ENCODE measurements around the gene GRIN2A. TPM values are rescaled to one million over a fixed set of nuclear protein-coding genes. Genes with fewer than 3 reads are reported as not detected.

GRIN2A gene
- total and polyA plus RNA-seq, 2 donors (not counting 1 experiment from before 2014, with no cell fraction given), result 0.44 TPM; not detected in 1

DNA sequence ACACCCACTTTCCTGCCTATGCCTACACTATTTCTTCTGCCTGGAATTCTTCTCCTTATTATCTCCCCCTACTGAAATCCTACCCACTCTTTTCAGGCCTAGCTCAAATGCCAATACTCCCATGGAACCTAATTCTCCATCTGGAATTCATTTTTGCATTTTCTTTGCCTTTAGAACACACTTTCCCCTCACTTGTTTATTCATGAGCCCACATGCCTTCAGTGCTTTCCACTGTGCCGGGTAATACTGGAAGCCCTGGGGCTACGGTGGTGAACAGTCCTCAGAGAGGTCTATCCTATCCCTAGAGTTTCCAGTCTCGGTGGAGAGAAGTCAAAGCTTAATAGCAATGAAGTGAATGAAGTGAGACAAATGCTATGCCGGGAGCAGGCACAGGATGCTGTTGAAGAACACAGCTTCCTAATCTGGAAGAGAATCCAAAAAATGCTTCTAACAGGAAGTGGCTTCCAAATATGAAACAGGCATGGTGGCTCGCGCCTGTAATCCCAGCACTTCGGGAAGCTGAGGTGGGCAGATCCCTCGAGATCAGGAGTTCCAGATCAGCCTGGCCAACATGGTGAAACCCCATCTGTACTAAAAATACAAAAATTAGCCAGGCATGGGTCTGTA, 322.4 kb downstream of the GRIN2A start:
- no peak for TF ChIP-seq EZH2 (IDR thresholded peaks at IDR 0.05; ENCODE audit: borderline replicate concordance, insufficient read depth, low read depth, low read length, poor library complexity, severe bottlenecking)
- TF ChIP-seq, protein P1, sequence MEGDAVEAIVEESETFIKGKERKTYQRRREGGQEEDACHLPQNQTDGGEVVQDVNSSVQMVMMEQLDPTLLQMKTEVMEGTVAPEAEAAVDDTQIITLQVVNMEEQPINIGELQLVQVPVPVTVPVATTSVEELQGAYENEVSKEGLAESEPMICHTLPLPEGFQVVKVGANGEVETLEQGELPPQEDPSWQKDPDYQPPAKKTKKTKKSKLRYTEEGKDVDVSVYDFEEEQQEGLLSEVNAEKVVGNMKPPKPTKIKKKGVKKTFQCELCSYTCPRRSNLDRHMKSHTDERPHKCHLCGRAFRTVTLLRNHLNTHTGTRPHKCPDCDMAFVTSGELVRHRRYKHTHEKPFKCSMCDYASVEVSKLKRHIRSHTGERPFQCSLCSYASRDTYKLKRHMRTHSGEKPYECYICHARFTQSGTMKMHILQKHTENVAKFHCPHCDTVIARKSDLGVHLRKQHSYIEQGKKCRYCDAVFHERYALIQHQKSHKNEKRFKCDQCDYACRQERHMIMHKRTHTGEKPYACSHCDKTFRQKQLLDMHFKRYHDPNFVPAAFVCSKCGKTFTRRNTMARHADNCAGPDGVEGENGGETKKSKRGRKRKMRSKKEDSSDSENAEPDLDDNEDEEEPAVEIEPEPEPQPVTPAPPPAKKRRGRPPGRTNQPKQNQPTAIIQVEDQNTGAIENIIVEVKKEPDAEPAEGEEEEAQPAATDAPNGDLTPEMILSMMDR (IDR thresholded peaks at IDR 0.05), result no peak
- Histone ChIP-seq H3K9me3 (ENCODE audit: control extremely low read depth in 1 of 3, control insufficient read depth in 2 of 3, insufficient read depth in 1 of 3, low read length in 2 of 3) (no peaks in the 10 kb centered on the region), H3K4me2 (replicated peaks; ENCODE audit: low read depth, low read length, poor library complexity, severe bottlenecking) (no peak overlapping the region), H3K4me1 (ENCODE audit: control insufficient read depth in 2 of 2, insufficient read depth in 2 of 2, low read length in 2 of 2) (no peaks in the 10 kb centered on the region), H3K9ac (ENCODE audit: low read length) (no peak overlapping the region), H3K36me3 (replicated peaks in 1 of 2; ENCODE audit: control extremely low read depth in 1 of 2, control insufficient read depth in 1 of 2, extremely low read depth in 1 of 2, insufficient read depth in 2 of 2, low read length in 1 of 2) (no peaks in the 10 kb centered on the region), H3K4me3 (ENCODE audit: control extremely low read depth in 1 of 5, extremely low read depth in 1 of 5, insufficient read depth in 1 of 5, low read depth in 2 of 5, low read length in 4 of 5) (no peak overlapping the region), H4K20me1 (ENCODE audit: control insufficient read depth, insufficient read depth, low read length, poor library complexity, severe bottlenecking) (no peaks in the 10 kb centered on the region), H2AFZ (ENCODE audit: insufficient read depth, low read depth, low read length, poor library complexity, severe bottlenecking) (no peak overlapping the region), H3K79me2 (ENCODE audit: control insufficient read depth, insufficient read depth, low read length) (no peaks in the 10 kb centered on the region), H3K27ac (ENCODE audit: low read length in 2 of 2) (no peak overlapping the region), H3K27me3 (replicated peaks in 1 of 4; ENCODE audit: control extremely low read depth in 1 of 4, control insufficient read depth in 3 of 4, insufficient read depth in 4 of 4, low read length in 3 of 4) (no peaks in the 10 kb centered on the region)
- peaks cover 3% of the 10 kb centered on the region for H3K27me3 Mint-ChIP-seq
- intact Hi-C loops (cut with micrococcal nuclease), result no loop called here
- ChIA-PET CTCF (no interaction called here), POLR2A (no interaction called here)
- no peaks in the 10 kb centered on the region for H3K4me1 Mint-ChIP-seq
- ATAC-seq (ENCODE audit: low read depth), result no peak
- no peak overlapping the region for H3K27ac Mint-ChIP-seq
- no peak overlapping the region for H3K4me3 Mint-ChIP-seq
- 84% methylated on average over 8 of the region's 8 CpGs for WGBS (ENCODE audit: insufficient coverage)
- no peaks in the 10 kb centered on the region for H3K9me3 Mint-ChIP-seq (ENCODE audit: insufficient read depth)
- DNase-seq, result no peak

- Histone ChIP-seq H3K79me2 (ENCODE audit: control insufficient read depth, insufficient read depth, low read length) (no peaks in the 10 kb centered on the region), H3K4me2 (replicated peaks; ENCODE audit: low read depth, low read length, poor library complexity, severe bottlenecking) (no peak overlapping the region), H3K4me3 (ENCODE audit: control extremely low read depth in 1 of 5, extremely low read depth in 1 of 5, insufficient read depth in 1 of 5, low read depth in 2 of 5, low read length in 4 of 5) (no peak overlapping the region), H3K36me3 (replicated peaks in 1 of 2; ENCODE audit: control extremely low read depth in 1 of 2, control insufficient read depth in 1 of 2, extremely low read depth in 1 of 2, insufficient read depth in 2 of 2, low read length in 1 of 2) (no peaks in the 10 kb centered on the region), H4K20me1 (ENCODE audit: control insufficient read depth, insufficient read depth, low read length, poor library complexity, severe bottlenecking) (no peaks in the 10 kb centered on the region), H2AFZ (ENCODE audit: insufficient read depth, low read depth, low read length, poor library complexity, severe bottlenecking) (no peak overlapping the region), H3K4me1 (ENCODE audit: control insufficient read depth in 2 of 2, insufficient read depth in 2 of 2, low read length in 2 of 2) (no peaks in the 10 kb centered on the region), H3K9me3 (ENCODE audit: control extremely low read depth in 1 of 3, control insufficient read depth in 2 of 3, insufficient read depth in 1 of 3, low read length in 2 of 3) (peaks cover 0 to 1% (median 0%) of the 10 kb centered on the region in 3 donors), H3K27me3 (replicated peaks in 1 of 4; ENCODE audit: control extremely low read depth in 1 of 4, control insufficient read depth in 3 of 4, insufficient read depth in 4 of 4, low read length in 3 of 4) (no peaks in the 10 kb centered on the region), H3K27ac (ENCODE audit: low read length in 2 of 2) (no peak overlapping the region), H3K9ac (ENCODE audit: low read length) (no peak overlapping the region)
- DNase-seq (no peak), ATAC-seq (ENCODE audit: low read depth) (no peak)
- ChIA-PET CTCF (no interaction called here), POLR2A (no interaction called here)
- Mint-ChIP-seq H3K4me1 (no peaks in the 10 kb centered on the region), H3K9me3 (ENCODE audit: insufficient read depth) (no peaks in the 10 kb centered on the region), H3K27me3 (peaks cover 6% of the 10 kb centered on the region), H3K4me3 (no peak overlapping the region), H3K27ac (no peak overlapping the region)
- WGBS (ENCODE audit: insufficient coverage), result 78% methylated on average over 1 of the region's 2 CpGs
- no peak for TF ChIP-seq EZH2 (IDR thresholded peaks at IDR 0.05; ENCODE audit: borderline replicate concordance, insufficient read depth, low read depth, low read length, poor library complexity, severe bottlenecking)
- TF ChIP-seq, protein P1 (IDR thresholded peaks at IDR 0.05), result no peak
- intact Hi-C loops (cut with micrococcal nuclease), result no loop called here
Observed at GRCh38 chr16:9854675-9855074, 327.6 kb downstream of the GRIN2A start.
